Endodermal cell (in vitro differentiated cells): ENCODE results near the gene UNC5C. TPM values are rescaled to one million over a fixed set of nuclear protein-coding genes. Genes with fewer than 3 reads are reported as not detected.

ENCODE experiments used
- DNase-seq: peaks from one replicate; pipeline ENCODE4 v3.0.0-alpha.2; 2017
- H3K27ac ChIP-seq: 2 replicates; pipeline ENCODE4 v1.5.1; 2013; ENCODE audit warnings: mild to moderate bottlenecking, low read depth, low read length, moderate library complexity
- H3K27me3 ChIP-seq: 2 replicates; pipeline ENCODE4 v1.6.1; 2013; ENCODE audit warnings: mild to moderate bottlenecking, low read length, moderate library complexity; ENCODE audit not compliant: insufficient read depth, control insufficient read depth, poor library complexity, severe bottlenecking
- H3K36me3 ChIP-seq: 2 replicates; pipeline ENCODE4 v1.7.0; 2013; ENCODE audit warnings: mild to moderate bottlenecking, low read length, moderate library complexity; ENCODE audit not compliant: control insufficient read depth, insufficient read depth
- H3K4me1 ChIP-seq: one replicate; pipeline ENCODE4 v1.7.0; 2013; ENCODE audit warnings: low read length; ENCODE audit not compliant: control insufficient read depth, insufficient read depth
- H3K4me3 ChIP-seq: 2 replicates; pipeline ENCODE4 v1.5.1; 2013; ENCODE audit warnings: mild to moderate bottlenecking, low read length, moderate library complexity
- H3K9ac ChIP-seq: 2 replicates; pipeline ENCODE4 v1.6.1; 2013; ENCODE audit warnings: mild to moderate bottlenecking, low read length, moderate library complexity; ENCODE audit not compliant: poor library complexity, severe bottlenecking; ENCODE audit errors: extremely low read depth
- H3K9me3 ChIP-seq: 2 replicates; pipeline ENCODE4 v1.6.1; 2013; ENCODE audit warnings: mild to moderate bottlenecking, low read length, moderate library complexity; ENCODE audit not compliant: control insufficient read depth
- H3K27ac Mint-ChIP-seq: 2 replicates; pipeline ENCODE4 v1.8.0; 2020; ENCODE audit warnings: mixed read lengths
- H3K27me3 Mint-ChIP-seq: 2 replicates; pipeline ENCODE4 v1.8.0; 2021; ENCODE audit warnings: mild to moderate bottlenecking, mixed read lengths; ENCODE audit not compliant: insufficient read depth
- H3K36me3 Mint-ChIP-seq: 2 replicates; pipeline ENCODE4 v1.8.0; 2020; ENCODE audit warnings: low read depth, mixed read lengths
- H3K4me1 Mint-ChIP-seq: 2 replicates; pipeline ENCODE4 v1.8.0; 2020; ENCODE audit warnings: mixed read lengths
- H3K4me3 Mint-ChIP-seq: 2 replicates; pipeline ENCODE4 v1.8.0; 2020; ENCODE audit warnings: mild to moderate bottlenecking, moderate library complexity, mixed read lengths
- H3K9me3 Mint-ChIP-seq: 2 replicates; pipeline ENCODE4 v1.8.0; 2020; ENCODE audit warnings: mild to moderate bottlenecking, mixed read lengths
- CTCF ChIP-seq: fragments of 200-600 bp; sonication (generic); conservative IDR thresholded peaks from 2 replicates; pipeline ENCODE4 v1.5.0; 2021; ENCODE audit warnings: antibody characterized with exemption, mild to moderate bottlenecking
- WGBS, 2 experiments: methylation state at CpG; one replicate each; pipeline versions ENCODE4 v1.1.5 to v1.1.7; 2013; ENCODE audit warnings: missing lambda C conversion rate in 2 of 2, mixed read lengths in 1 of 2; ENCODE audit not compliant: insufficient coverage in 1 of 2, insufficient read length in 1 of 2; 5-methylcytosine and 5-hydroxymethylcytosine counted together
- total RNA-seq, 2 donors: library from RNA; stranded (reverse); fragmentation: NEBNext Ultra II Directional in 1 of 2; extraction: Animal tissue kit (Norgen Biotek cat#: 25700) in 1 of 2; gene quantifications; 2 replicates in 1 of 2; 3 replicates in 1 of 2; pipeline ENCODE4 v1.2.1, GENCODE V29; 2021

The UNC5C gene
- total RNA-seq, 2 donors from 2014 or later = 2.0 to 7.2 TPM

- Histone ChIP-seq H3K9ac (no peak overlapping the region), H3K36me3 (no peaks in the 10 kb centered on the region), H3K27ac (no peak overlapping the region), H3K4me1 (peaks cover 3% of the 10 kb centered on the region), H3K4me3 (peak overlapping the region; percentile 86), H3K9me3 (no peaks in the 10 kb centered on the region), H3K27me3 (peaks cover 39% of the 10 kb centered on the region)
- Mint-ChIP-seq H3K27ac (no peak overlapping the region), H3K4me3 (no peak overlapping the region), H3K9me3 (no peaks in the 10 kb centered on the region), H3K4me1 (peaks cover 42% of the 10 kb centered on the region), H3K36me3 (no peaks in the 10 kb centered on the region), H3K27me3 (peaks cover 51% of the 10 kb centered on the region)
- no peak for DNase-seq
- 85 to 86% methylated on average over 5 to 8 of the region's 8 CpGs for WGBS, 2 experiments
- TF ChIP-seq CTCF = peak; percentile 63
Observed at GRCh38 chr4:95544113-95545103, 4.4 kb downstream of the UNC5C start.

- H3K27me3 Mint-ChIP-seq = peaks cover 36% of the 10 kb centered on the region
- WGBS, 2 experiments = 82 to 88% methylated on average over 1 to 3 of the region's 4 CpGs
- H3K4me1 ChIP-seq = peaks cover 3% of the 10 kb centered on the region
Observed at GRCh38 chr4:95541889-95542607, 6.7 kb downstream of the UNC5C start.

More at GRCh38 chr4:95541889-95542607, 6.7 kb downstream of the UNC5C start:
- Histone ChIP-seq H3K27ac (no peak overlapping the region), H3K9ac (no peak overlapping the region), H3K36me3 (no peaks in the 10 kb centered on the region), H3K4me3 (no peak overlapping the region), H3K9me3 (no peaks in the 10 kb centered on the region), H3K27me3 (peaks cover 36% of the 10 kb centered on the region)
- no peaks in the 10 kb centered on the region for H3K36me3 Mint-ChIP-seq
- no peak overlapping the region for H3K27ac Mint-ChIP-seq
- no peak for TF ChIP-seq CTCF
- DNase-seq = no peak
- H3K4me1 Mint-ChIP-seq = peaks cover 39% of the 10 kb centered on the region
- H3K4me3 Mint-ChIP-seq = no peak overlapping the region
- H3K9me3 Mint-ChIP-seq = no peaks in the 10 kb centered on the region
